ENCODE data around the gene PRR3. TPM values are rescaled to one million over a fixed set of nuclear protein-coding genes. Genes with fewer than 3 reads are reported as not detected.

PRR3 gene
- total RNA-seq, 1 donor from 2014 or later, result 9.9 TPM

- Mint-ChIP-seq H3K4me1 (ENCODE audit: low read depth) (peaks cover 27% of the 10 kb centered on the region), H3K27ac (ENCODE audit: unreplicated experiment) (peak overlapping the region; percentile 99), H3K27me3 (ENCODE audit: low read depth) (no peaks in the 10 kb centered on the region), H3K36me3 (ENCODE audit: low read depth) (peaks cover 27% of the 10 kb centered on the region), H3K4me3 (ENCODE audit: unreplicated experiment) (peak overlapping the region; percentile 95), H3K9me3 (ENCODE audit: low read depth) (no peaks in the 10 kb centered on the region)
- DNase-seq (ENCODE audit: low spot score), result no peak
- TF ChIP-seq CTCF (IDR thresholded peaks at IDR 0.05), result no peak
Measured at GRCh38 chr6:30555816-30556065, 1.4 kb upstream of the PRR3 start.

- Mint-ChIP-seq H3K9me3 (ENCODE audit: low read depth) (no peaks in the 10 kb centered on the region), H3K4me1 (ENCODE audit: low read depth) (peaks cover 27% of the 10 kb centered on the region), H3K4me3 (ENCODE audit: unreplicated experiment) (peak within 1 kb of the TSS; percentile 95), H3K27ac (ENCODE audit: unreplicated experiment) (peak within 1 kb of the TSS; percentile 99), H3K36me3 (ENCODE audit: low read depth) (peaks cover 22% of the 10 kb centered on the region), H3K27me3 (ENCODE audit: low read depth) (no peaks in the 10 kb centered on the region)
- peak; percentile 11 for TF ChIP-seq CTCF (IDR thresholded peaks at IDR 0.05)
- DNase-seq (ENCODE audit: low spot score), result peak; percentile 98
Measured at GRCh38 chr6:30556066-30556905, 809 bp upstream of the PRR3 start, which contains the start of gene GNL1. Gene GNL1 (minus strand): TSS chr6:30556489. CDS start chr6:30556203, 286 bp downstream.

- no peaks in the 10 kb centered on the region for H3K27me3 Mint-ChIP-seq (ENCODE audit: low read depth)
Measured at GRCh38 chr6:30557683-30557981, 537 bp downstream of the PRR3 start.

GRCh38 chr6:30560930-30561329, 3.8 kb downstream of the PRR3 start:
- H3K4me1 Mint-ChIP-seq (ENCODE audit: low read depth), result peaks cover 14% of the 10 kb centered on the region
- no peaks in the 10 kb centered on the region for H3K27me3 Mint-ChIP-seq (ENCODE audit: low read depth)
- H3K9me3 Mint-ChIP-seq (ENCODE audit: low read depth), result no peaks in the 10 kb centered on the region
- TF ChIP-seq CTCF (IDR thresholded peaks at IDR 0.05), result no peak
- peaks cover 12% of the 10 kb centered on the region for H3K36me3 Mint-ChIP-seq (ENCODE audit: low read depth)
- DNase-seq (ENCODE audit: low spot score), result no peak
- H3K27ac Mint-ChIP-seq (ENCODE audit: unreplicated experiment), result no peak overlapping the region
- no peak overlapping the region for H3K4me3 Mint-ChIP-seq (ENCODE audit: unreplicated experiment)

More at GRCh38 chr6:30557683-30557981, 537 bp downstream of the PRR3 start:
- peaks cover 16% of the 10 kb centered on the region for H3K36me3 Mint-ChIP-seq (ENCODE audit: low read depth)
- DNase-seq (ENCODE audit: low spot score), result no peak
- no peaks in the 10 kb centered on the region for H3K9me3 Mint-ChIP-seq (ENCODE audit: low read depth)
- no peak for TF ChIP-seq CTCF (IDR thresholded peaks at IDR 0.05)
- peaks cover 27% of the 10 kb centered on the region for H3K4me1 Mint-ChIP-seq (ENCODE audit: low read depth)
- peak overlapping the region; percentile 99 for H3K27ac Mint-ChIP-seq (ENCODE audit: unreplicated experiment)
- peak overlapping the region; percentile 95 for H3K4me3 Mint-ChIP-seq (ENCODE audit: unreplicated experiment)

- DNase-seq (ENCODE audit: low spot score), result no peak
- no peak overlapping the region for H3K27ac Mint-ChIP-seq (ENCODE audit: unreplicated experiment)
Measured at GRCh38 chr6:30562470-30563425, 5.7 kb downstream of the PRR3 start.

More at GRCh38 chr6:30562470-30563425, 5.7 kb downstream of the PRR3 start:
- TF ChIP-seq CTCF (IDR thresholded peaks at IDR 0.05), result no peak
- Mint-ChIP-seq H3K4me3 (ENCODE audit: unreplicated experiment) (no peak overlapping the region), H3K9me3 (ENCODE audit: low read depth) (no peaks in the 10 kb centered on the region), H3K36me3 (ENCODE audit: low read depth) (peaks cover 12% of the 10 kb centered on the region), H3K27me3 (ENCODE audit: low read depth) (no peaks in the 10 kb centered on the region), H3K4me1 (ENCODE audit: low read depth) (peaks cover 8% of the 10 kb centered on the region)

All from chondrocyte (in vitro differentiated cells).